Fibroblast of pulmonary artery (primary cell): Measurements from ENCODE around the gene ARAP3.
A peak's percentile ranks its signal among the peaks of the same experiment; 100 is the strongest.
"Not testable (repeated sequence)": the region's sequence is repeated elsewhere in the genome, so short reads cannot be mapped to it uniquely, and the experiment has no call there.

Source experiments
- DNase-seq: peaks from one replicate; pipeline ENCODE4 v3.0.0-alpha.2; 2010; ENCODE audit warnings: low read depth
- H3K4me3 ChIP-seq: replicated peaks from 2 replicates; pipeline ENCODE4 v1.5.1; 2011; ENCODE audit warnings: low read depth, mild to moderate bottlenecking, control low read depth, low read length, moderate library complexity
- CTCF ChIP-seq: IDR thresholded peaks from 2 replicates; pipeline ENCODE4 v1.5.1; 2011; ENCODE audit warnings: mild to moderate bottlenecking, control low read depth, low read length, inconsistent platforms; ENCODE audit errors: missing control alignments

Gene ARAP3

GRCh38 chr5:141681695-141682641 is at the start of gene ARAP3:
TSS of gene ARAP3 (minus strand) at chr5:141682230. CDS start at chr5:141680486, 1,744 bp downstream.
- DNase-seq, result peak; percentile 90
- no peak for TF ChIP-seq CTCF
- H3K4me3 ChIP-seq, result peak within 1 kb of the TSS; percentile 67

GRCh38 chr5:141729387-141730006 is 47.5 kb upstream of the ARAP3 start:
- H3K4me3 ChIP-seq, result no peak overlapping the region
- DNase-seq, result no peak
- no peak for TF ChIP-seq CTCF

GRCh38 chr5:141725891-141726290 is 43.9 kb upstream of the ARAP3 start:
- TF ChIP-seq CTCF, result no peak
- DNase-seq, result no peak
- H3K4me3 ChIP-seq, result no peak overlapping the region

GRCh38 chr5:141725174-141725573 is 43.1 kb upstream of the ARAP3 start:
- H3K4me3 ChIP-seq, DNase-seq: not testable (repeated sequence)

- no peak overlapping the region for H3K4me3 ChIP-seq
- no peak for DNase-seq
- TF ChIP-seq CTCF, result no peak
These were observed 40.2 kb upstream of the ARAP3 start for GRCh38 chr5:141722266-141722665.

GRCh38 chr5:141717043-141717442 is 35.0 kb upstream of the ARAP3 start:
- no peak for DNase-seq
- TF ChIP-seq CTCF, result no peak
- H3K4me3 ChIP-seq, result no peak overlapping the region

GRCh38 chr5:141716468-141716867 is 34.4 kb upstream of the ARAP3 start:
- no peak for DNase-seq
- no peak for TF ChIP-seq CTCF
- H3K4me3 ChIP-seq, result no peak overlapping the region
